HCT116 (cell line): ENCODE results near the gene RAB1A. TPM values are rescaled to one million over a fixed set of nuclear protein-coding genes. Genes with fewer than 3 reads are reported as not detected.

Experiments used
- ATAC-seq: fragments of 200-7000 bp; cut with Tn5 transposase; 2 replicates; pipeline ENCODE4 v1.9.1; 2020; ENCODE audit warnings: mild to moderate bottlenecking, moderate library complexity
- BruUV-seq: library from RNA; stranded (reverse); fragments of 400-500 nt; replicated peaks from 2 replicates; lab custom pipeline; 2021; lab: Mats Ljungman, UMichigan
- CTCF ChIA-PET: fragments of 300-600 bp; sonication (Branson Sonifier 250); formaldehyde crosslinking; loops from one replicate; lab custom pipeline; 2021; ENCODE audit warnings: antibody characterized with exemption; lab: Charles Lee
- POLR2A ChIA-PET: fragments of 300-600, 350-600 bp; sonication (Branson Sonifier 250); formaldehyde crosslinking; loops from one replicate; lab custom pipeline; 2021; ENCODE audit warnings: antibody characterized with exemption; lab: Charles Lee
- RAD21 ChIA-PET, 2 experiments: fragments of 300-600 bp; sonication (Branson Sonifier 250); formaldehyde crosslinking; loops; one replicate each; lab custom pipeline; 2023; ENCODE audit warnings: low total read pairs in 2 of 2; ENCODE audit not compliant: uncharacterized antibody in 2 of 2, unreplicated experiment in 2 of 2, low non-redundant PET in 1 of 2; lab: Charles Lee
- DNase-seq: peaks from one replicate; pipeline ENCODE4 v3.0.0-alpha.2; 2010; ENCODE audit warnings: low read depth, low spot score
- H2AFZ ChIP-seq: fragments of 200-600 bp; shearing (Covaris generic), sonication (generic); 2 replicates; pipeline ENCODE4 v1.6.1; 2017; ENCODE audit warnings: low read depth, mixed run types, mixed read lengths, antibody characterized with exemption, low read length; ENCODE audit not compliant: poor library complexity, severe bottlenecking
- H3K27ac ChIP-seq: 2 replicates; pipeline ENCODE4 v1.5.1; 2012; ENCODE audit warnings: low read depth, low read length
- H3K27me3 ChIP-seq: fragments of 200-600 bp; sonication (generic); 2 replicates; pipeline ENCODE4 v1.6.1; 2016; ENCODE audit warnings: mixed run types, low read length, mixed read lengths; ENCODE audit not compliant: insufficient read depth
- H3K36me3 ChIP-seq, 2 experiments: fragments of 200-500 bp in 1 of 2; fragments of 200-600 bp in 1 of 2; sonication (Bioruptor generic) in 1 of 2; sonication (generic) in 1 of 2; 2 replicates each; pipeline versions ENCODE4 v1.5.1 to v1.6.1; 2014 to 2016; ENCODE audit warnings: low read length in 2 of 2, inconsistent platforms in 1 of 2, mixed read lengths in 1 of 2, mixed run types in 1 of 2; ENCODE audit not compliant: insufficient read depth in 2 of 2, control insufficient read depth in 1 of 2
- H3K4me1 ChIP-seq, 2 experiments: fragments of 200-600 bp in 1 of 2; sonication (generic) in 1 of 2; 2 replicates each; pipeline versions ENCODE4 v1.5.1 to v1.6.1; 2012 to 2017; ENCODE audit warnings: low read length in 2 of 2, inconsistent platforms in 1 of 2, mild to moderate bottlenecking in 1 of 2, mixed read lengths in 1 of 2, mixed run types in 1 of 2, moderate library complexity in 1 of 2; ENCODE audit not compliant: insufficient read depth in 2 of 2, control insufficient read depth in 1 of 2
- H3K4me2 ChIP-seq: fragments of 200-600 bp; sonication (generic); 2 replicates; pipeline ENCODE4 v1.6.1; 2017; ENCODE audit warnings: mixed run types, low read length, mixed read lengths
- H3K4me3 ChIP-seq, 2 experiments: fragments of 200-600 bp in 1 of 2; sonication (generic) in 1 of 2; replicated peaks in 1 of 2; 2 replicates each; pipeline ENCODE4 v1.5.1; 2011 to 2016; ENCODE audit warnings: low read length in 2 of 2, control low read depth in 1 of 2, low read depth in 1 of 2, mild to moderate bottlenecking in 1 of 2, mixed read lengths in 1 of 2, mixed run types in 1 of 2
- H3K79me2 ChIP-seq: fragments of 200-600 bp; sonication (generic); 2 replicates; pipeline ENCODE4 v1.6.1; 2017; ENCODE audit warnings: mild to moderate bottlenecking, mixed run types, low read length, moderate library complexity, mixed read lengths; ENCODE audit not compliant: insufficient read depth
- H3K9ac ChIP-seq: fragments of 200-600 bp; sonication (generic); 2 replicates; pipeline ENCODE4 v1.6.1; 2016; ENCODE audit warnings: low read length, mixed read lengths
- H3K9me2 ChIP-seq: fragments of 200-600 bp; sonication (generic), shearing (Covaris generic); 2 replicates; pipeline ENCODE4 v1.6.1; 2017; ENCODE audit warnings: mixed run types, mild to moderate bottlenecking, moderate library complexity; ENCODE audit not compliant: insufficient read depth
- H3K9me3 ChIP-seq, 2 experiments: fragments of 200-500 bp in 1 of 2; fragments of 200-600 bp in 1 of 2; sonication (Bioruptor generic) in 1 of 2; sonication (generic) in 1 of 2; 2 replicates each; pipeline ENCODE4 v1.6.1; 2014 to 2017; ENCODE audit warnings: low read length in 2 of 2, mixed read lengths in 2 of 2, inconsistent platforms in 1 of 2, low read depth in 1 of 2, mild to moderate bottlenecking in 1 of 2, mixed run types in 1 of 2, moderate library complexity in 1 of 2; ENCODE audit not compliant: control insufficient read depth in 1 of 2, insufficient read depth in 1 of 2
- H4K20me1 ChIP-seq: fragments of 200-600 bp; sonication (generic), shearing (Covaris generic); 2 replicates; pipeline ENCODE4 v1.6.1; 2017; ENCODE audit warnings: mixed run types, mild to moderate bottlenecking, moderate library complexity; ENCODE audit not compliant: insufficient read depth
- CBX3 ChIP-seq: IDR thresholded peaks from 2 replicates; pipeline ENCODE4 v1.6.1; 2012; ENCODE audit warnings: low read depth
- EGR1 ChIP-seq: IDR thresholded peaks from 2 replicates; pipeline ENCODE4 v1.6.1; 2012; ENCODE audit warnings: low read depth
- ELF1 ChIP-seq: IDR thresholded peaks from 2 replicates; pipeline ENCODE4 v1.6.1; 2012; ENCODE audit warnings: low read depth, borderline replicate concordance
- EZH2 ChIP-seq: fragments of 200-600 bp; sonication (generic); IDR thresholded peaks from 2 replicates; pipeline ENCODE4 v1.6.1; 2017; ENCODE audit warnings: antibody characterized with exemption, mixed run types
- JUND ChIP-seq: IDR thresholded peaks from 2 replicates; pipeline ENCODE4 v1.6.1; 2012
- POLR2A ChIP-seq: IDR thresholded peaks from 2 replicates; pipeline ENCODE4 v1.7.0; 2011; ENCODE audit warnings: borderline replicate concordance; ENCODE audit not compliant: insufficient read depth, insufficient read length; ENCODE audit errors: extremely low read depth
- POLR2AphosphoS5 ChIP-seq: IDR thresholded peaks from 2 replicates; pipeline ENCODE4 v1.6.1; 2011; ENCODE audit warnings: mild to moderate bottlenecking, low read depth, low read length, moderate library complexity
- SIN3A ChIP-seq: IDR thresholded peaks from 2 replicates; pipeline ENCODE4 v1.6.1; 2012; ENCODE audit warnings: low read depth
- SP1 ChIP-seq: IDR thresholded peaks from 2 replicates; pipeline ENCODE4 v1.6.1; 2012; ENCODE audit warnings: low read depth
- TCF7L2 ChIP-seq: IDR thresholded peaks from 2 replicates; pipeline ENCODE4 v1.7.0; 2011; ENCODE audit warnings: borderline replicate concordance, inconsistent platforms; ENCODE audit not compliant: insufficient read depth, insufficient read length; ENCODE audit errors: extremely low read depth
- ZFX ChIP-seq: fragments of 450-650 bp; IDR thresholded peaks from 2 replicates; pipeline ENCODE4 v1.6.1; 2017
- ZNF274 ChIP-seq: fragments of 200-500 bp; sonication (Bioruptor generic); IDR thresholded peaks from 2 replicates; pipeline ENCODE4 v1.6.1; 2014; ENCODE audit warnings: mild to moderate bottlenecking, low read depth, low read length, inconsistent platforms
- intact Hi-C: fragments of 100-400 bp; cut with micrococcal nuclease; formaldehyde crosslinking; loops from 2 replicates; pipeline ENCODE4 v1.10.0; 2022
- total RNA-seq: library from RNA; stranded (reverse); gene quantifications from one replicate; pipeline ENCODE4 v1.2.1, GENCODE V29; 2021; ENCODE audit not compliant: unreplicated experiment
- TF ChIP-seq, protein P1 (sequence below): IDR thresholded peaks from 2 replicates; pipeline ENCODE4 v1.6.1; 2011; ENCODE audit warnings: mild to moderate bottlenecking, low read length, moderate library complexity; ENCODE audit not compliant: insufficient replicate concordance; ENCODE audit errors: extremely low read depth
- TF ChIP-seq, protein P2 (sequence below), 3 experiments: fragments of 200-600 bp in 1 of 3; sonication (generic) in 1 of 3; IDR thresholded peaks in 2 of 3; conservative IDR thresholded peaks in 1 of 3; 2 replicates each; pipeline ENCODE4 v1.5.1; 2012 to 2017; ENCODE audit warnings: low read depth in 2 of 3, low read length in 2 of 3, antibody characterized with exemption in 1 of 3, borderline replicate concordance in 1 of 3, control low read depth in 1 of 3, mild to moderate bottlenecking in 1 of 3, mixed read lengths in 1 of 3, mixed run types in 1 of 3, moderate library complexity in 1 of 3; ENCODE audit not compliant: insufficient read depth in 1 of 3
- TF ChIP-seq, protein P3 (sequence below): IDR thresholded peaks from 2 replicates; pipeline ENCODE4 v1.6.1; 2012; ENCODE audit warnings: low read depth
- TF ChIP-seq, protein P4 (sequence below): IDR thresholded peaks from 2 replicates; pipeline ENCODE4 v1.6.1; 2012

The RAB1A gene
- total RNA-seq, 1 experiment from 2014 or later: 131 TPM

DNA sequence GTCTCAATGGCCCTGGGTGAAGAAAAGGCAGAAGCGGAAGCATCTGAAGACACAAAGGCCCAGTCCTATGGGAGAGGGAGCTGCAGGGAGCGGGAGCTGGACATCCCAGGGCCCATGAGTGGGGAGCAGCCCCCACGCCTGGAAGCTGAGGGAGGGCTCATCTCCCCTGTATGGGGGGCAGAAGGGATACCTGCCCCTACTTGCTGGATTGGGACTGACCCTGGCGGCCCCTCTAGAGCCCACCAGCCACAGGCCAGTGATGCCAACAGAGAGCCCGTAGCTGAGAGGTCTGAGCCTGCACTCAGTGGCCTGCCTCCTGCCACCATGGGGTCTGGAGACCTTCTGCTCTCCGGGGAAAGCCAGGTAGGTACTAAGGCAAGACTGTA lies 60.5 kb downstream of the RAB1A start:
- ChIA-PET POLR2A (no interaction called here), CTCF (no interaction called here), RAD21 (no interaction called here)
- Histone ChIP-seq H3K9ac (no peak overlapping the region), H3K27ac (peak overlapping the region; percentile 78), H3K9me3 (no peaks in the 10 kb centered on the region), H3K9me2 (no peaks in the 10 kb centered on the region), H3K36me3 (0 out of 4 replicates have a peak, but pooled peaks cover 2 to 6% of the 10 kb centered on the region in 2 experiments), H3K4me3 (no peak overlapping the region), H2AFZ (no peak overlapping the region), H3K4me2 (peak overlapping the region; percentile 69), H4K20me1 (no peaks in the 10 kb centered on the region), H3K27me3 (no peaks in the 10 kb centered on the region), H3K4me1 (peaks cover 37 to 59% of the 10 kb centered on the region in 2 experiments), H3K79me2 (peaks cover 4% of the 10 kb centered on the region)
- TF ChIP-seq ELF1 (no peak), EZH2 (no peak), SP1 (no peak), POLR2AphosphoS5 (no peak), EGR1 (no peak), ZNF274 (no peak), TCF7L2 (no peak), SIN3A (no peak), ZFX (no peak), JUND (no peak), CBX3 (no peak), POLR2A (no peak)
- TF ChIP-seq, protein P1, sequence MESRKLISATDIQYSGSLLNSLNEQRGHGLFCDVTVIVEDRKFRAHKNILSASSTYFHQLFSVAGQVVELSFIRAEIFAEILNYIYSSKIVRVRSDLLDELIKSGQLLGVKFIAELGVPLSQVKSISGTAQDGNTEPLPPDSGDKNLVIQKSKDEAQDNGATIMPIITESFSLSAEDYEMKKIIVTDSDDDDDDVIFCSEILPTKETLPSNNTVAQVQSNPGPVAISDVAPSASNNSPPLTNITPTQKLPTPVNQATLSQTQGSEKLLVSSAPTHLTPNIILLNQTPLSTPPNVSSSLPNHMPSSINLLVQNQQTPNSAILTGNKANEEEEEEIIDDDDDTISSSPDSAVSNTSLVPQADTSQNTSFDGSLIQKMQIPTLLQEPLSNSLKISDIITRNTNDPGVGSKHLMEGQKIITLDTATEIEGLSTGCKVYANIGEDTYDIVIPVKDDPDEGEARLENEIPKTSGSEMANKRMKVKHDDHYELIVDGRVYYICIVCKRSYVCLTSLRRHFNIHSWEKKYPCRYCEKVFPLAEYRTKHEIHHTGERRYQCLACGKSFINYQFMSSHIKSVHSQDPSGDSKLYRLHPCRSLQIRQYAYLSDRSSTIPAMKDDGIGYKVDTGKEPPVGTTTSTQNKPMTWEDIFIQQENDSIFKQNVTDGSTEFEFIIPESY: no peak
- TF ChIP-seq, protein P2, sequence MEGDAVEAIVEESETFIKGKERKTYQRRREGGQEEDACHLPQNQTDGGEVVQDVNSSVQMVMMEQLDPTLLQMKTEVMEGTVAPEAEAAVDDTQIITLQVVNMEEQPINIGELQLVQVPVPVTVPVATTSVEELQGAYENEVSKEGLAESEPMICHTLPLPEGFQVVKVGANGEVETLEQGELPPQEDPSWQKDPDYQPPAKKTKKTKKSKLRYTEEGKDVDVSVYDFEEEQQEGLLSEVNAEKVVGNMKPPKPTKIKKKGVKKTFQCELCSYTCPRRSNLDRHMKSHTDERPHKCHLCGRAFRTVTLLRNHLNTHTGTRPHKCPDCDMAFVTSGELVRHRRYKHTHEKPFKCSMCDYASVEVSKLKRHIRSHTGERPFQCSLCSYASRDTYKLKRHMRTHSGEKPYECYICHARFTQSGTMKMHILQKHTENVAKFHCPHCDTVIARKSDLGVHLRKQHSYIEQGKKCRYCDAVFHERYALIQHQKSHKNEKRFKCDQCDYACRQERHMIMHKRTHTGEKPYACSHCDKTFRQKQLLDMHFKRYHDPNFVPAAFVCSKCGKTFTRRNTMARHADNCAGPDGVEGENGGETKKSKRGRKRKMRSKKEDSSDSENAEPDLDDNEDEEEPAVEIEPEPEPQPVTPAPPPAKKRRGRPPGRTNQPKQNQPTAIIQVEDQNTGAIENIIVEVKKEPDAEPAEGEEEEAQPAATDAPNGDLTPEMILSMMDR (IDR thresholded peaks at IDR 0.05 in 2 of 3, conservative IDR thresholded peaks at IDR 0.05 in 1 of 3; ENCODE audit: borderline replicate concordance in 1 of 3, insufficient read depth in 1 of 3, low read depth in 2 of 3, low read length in 2 of 3): no peak
- TF ChIP-seq, protein P3, sequence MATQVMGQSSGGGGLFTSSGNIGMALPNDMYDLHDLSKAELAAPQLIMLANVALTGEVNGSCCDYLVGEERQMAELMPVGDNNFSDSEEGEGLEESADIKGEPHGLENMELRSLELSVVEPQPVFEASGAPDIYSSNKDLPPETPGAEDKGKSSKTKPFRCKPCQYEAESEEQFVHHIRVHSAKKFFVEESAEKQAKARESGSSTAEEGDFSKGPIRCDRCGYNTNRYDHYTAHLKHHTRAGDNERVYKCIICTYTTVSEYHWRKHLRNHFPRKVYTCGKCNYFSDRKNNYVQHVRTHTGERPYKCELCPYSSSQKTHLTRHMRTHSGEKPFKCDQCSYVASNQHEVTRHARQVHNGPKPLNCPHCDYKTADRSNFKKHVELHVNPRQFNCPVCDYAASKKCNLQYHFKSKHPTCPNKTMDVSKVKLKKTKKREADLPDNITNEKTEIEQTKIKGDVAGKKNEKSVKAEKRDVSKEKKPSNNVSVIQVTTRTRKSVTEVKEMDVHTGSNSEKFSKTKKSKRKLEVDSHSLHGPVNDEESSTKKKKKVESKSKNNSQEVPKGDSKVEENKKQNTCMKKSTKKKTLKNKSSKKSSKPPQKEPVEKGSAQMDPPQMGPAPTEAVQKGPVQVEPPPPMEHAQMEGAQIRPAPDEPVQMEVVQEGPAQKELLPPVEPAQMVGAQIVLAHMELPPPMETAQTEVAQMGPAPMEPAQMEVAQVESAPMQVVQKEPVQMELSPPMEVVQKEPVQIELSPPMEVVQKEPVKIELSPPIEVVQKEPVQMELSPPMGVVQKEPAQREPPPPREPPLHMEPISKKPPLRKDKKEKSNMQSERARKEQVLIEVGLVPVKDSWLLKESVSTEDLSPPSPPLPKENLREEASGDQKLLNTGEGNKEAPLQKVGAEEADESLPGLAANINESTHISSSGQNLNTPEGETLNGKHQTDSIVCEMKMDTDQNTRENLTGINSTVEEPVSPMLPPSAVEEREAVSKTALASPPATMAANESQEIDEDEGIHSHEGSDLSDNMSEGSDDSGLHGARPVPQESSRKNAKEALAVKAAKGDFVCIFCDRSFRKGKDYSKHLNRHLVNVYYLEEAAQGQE: no peak
- TF ChIP-seq, protein P4, sequence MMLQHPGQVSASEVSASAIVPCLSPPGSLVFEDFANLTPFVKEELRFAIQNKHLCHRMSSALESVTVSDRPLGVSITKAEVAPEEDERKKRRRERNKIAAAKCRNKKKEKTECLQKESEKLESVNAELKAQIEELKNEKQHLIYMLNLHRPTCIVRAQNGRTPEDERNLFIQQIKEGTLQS: no peak
- no peak for DNase-seq
- no TSS peak for BruUV-seq
- intact Hi-C loops: no loop called here
- no peak for ATAC-seq
